Psoas muscle (tissue), 8 donors: ENCODE measurements around the gene GPR183. TPM values are rescaled to one million over a fixed set of nuclear protein-coding genes. Genes with fewer than 3 reads are reported as not detected.

Source experiments
- ATAC-seq, 4 donors: fragments of 200-7000 bp; cut with Tn5 transposase; one replicate each; pipeline ENCODE4 v1.9.1; 2020; ENCODE audit warnings: moderate library complexity in 3 of 4, mild to moderate bottlenecking in 2 of 4
- DNase-seq, 2 donors: peaks; one replicate each; pipeline ENCODE4 v3.0.0-alpha.2; 2020
- H3K27ac ChIP-seq: fragments of 200-600 bp; one replicate; pipeline ENCODE4 v1.8.0; 2022
- H3K27me3 ChIP-seq, 3 donors: fragments of 200-600 bp in 1 of 3; one replicate each; pipeline versions ENCODE4 v1.6.1 to v1.8.0; 2013 to 2022; ENCODE audit warnings: low read length in 2 of 3, mild to moderate bottlenecking in 2 of 3, moderate library complexity in 1 of 3; ENCODE audit not compliant: insufficient read depth in 3 of 3
- H3K36me3 ChIP-seq, 2 donors: fragments of 200-600 bp in 1 of 2; one replicate each; pipeline versions ENCODE4 v1.6.1 to v1.8.0; 2013 to 2022; ENCODE audit warnings: low read depth in 1 of 2, mild to moderate bottlenecking in 1 of 2, moderate library complexity in 1 of 2; ENCODE audit not compliant: insufficient read depth in 1 of 2
- H3K4me1 ChIP-seq: fragments of 200-600 bp; one replicate; pipeline ENCODE4 v1.8.0; 2022
- H3K4me3 ChIP-seq: fragments of 200-600 bp; one replicate; pipeline ENCODE4 v1.8.0; 2022; ENCODE audit warnings: mild to moderate bottlenecking
- H3K9me3 ChIP-seq: fragments of 200-600 bp; one replicate; pipeline ENCODE4 v1.8.0; 2022
- WGBS, 3 donors: extraction: QIAGEN DNeasy Blood & Tissue Kit; methylation state at CpG; one replicate each; pipeline versions ENCODE4 v1.1.6 to v1.1.7; 2013; 5-methylcytosine and 5-hydroxymethylcytosine counted together
- intact Hi-C, 2 donors: fragments of 100-400 bp; cut with DNase I; formaldehyde crosslinking; loops; one replicate each; pipeline versions ENCODE4 v1.11.0 to v1.14.2; 2022
- polyA plus RNA-seq, 3 donors: library from polyadenylated mRNA; stranded (reverse); fragments of 200-250 nt; gene quantifications; one replicate each; pipeline ENCODE4 v1.2.3, GENCODE V29; 2013
- total RNA-seq, 4 donors: library from RNA; stranded (reverse); fragmentation: NEBNext Ultra II Directional in 2 of 4; extraction: Animal tissue kit (Norgen Biotek cat#: 25700) in 2 of 4; gene quantifications; one replicate each; pipeline versions ENCODE4 v1.2.1 to v1.2.4, GENCODE V29; 2021 to 2023
- TF ChIP-seq, protein P1 (sequence below): fragments of 200-600 bp; IDR thresholded peaks from one replicate; pipeline ENCODE4 v1.8.0; 2022; ENCODE audit warnings: antibody characterized with exemption
- donor health status: healthy with polysubstance abuse.
- donor health status: DM: no; HTN: no; CAD: no; lungs with moderate emphysema.
- donor health status: Bipolar disorder and iron deficiency.
- donor health status: healthy.
- donor health status: DM: yes; HTN: yes; CAD: no.
- donor health status: DM: no; HTN: no; CAD: no.
- donor health status: DM: no; HTN: no; CAD: no.
- donor health status: DM: yes; HTN: yes; CAD: no.

The GPR183 gene
- total and polyA plus RNA-seq, 7 donors, result 0.67 to 1.4 (median 0.80) TPM

DNA sequence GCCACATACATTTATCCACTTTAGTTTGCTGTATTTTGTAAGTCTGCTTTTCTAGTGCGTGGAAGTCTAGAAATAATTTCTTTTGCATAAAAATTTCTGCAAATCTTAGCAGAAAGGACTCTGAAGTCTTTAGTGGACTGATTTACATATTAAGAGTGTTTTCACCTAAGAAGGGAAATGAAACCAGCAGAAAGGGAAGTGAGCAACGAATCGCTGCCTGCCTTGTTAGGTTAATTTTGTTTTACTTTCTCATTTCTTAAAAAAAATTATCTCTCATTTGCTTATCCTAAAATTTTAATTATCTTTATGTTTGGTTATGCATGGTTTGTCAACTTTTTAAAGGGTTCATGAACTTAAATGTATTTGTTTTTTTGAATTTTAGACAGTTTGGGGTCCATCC lies 48.3 kb downstream of the GPR183 start:
- Histone ChIP-seq H3K27ac (peak overlapping the region; percentile 25), H3K9me3 (no peaks in the 10 kb centered on the region), H3K4me3 (no peak overlapping the region), H3K27me3 (no peaks in the 10 kb centered on the region), H3K4me1 (peaks cover 63% of the 10 kb centered on the region), H3K36me3 (no peaks in the 10 kb centered on the region)
- DNase-seq, result no peak
- ATAC-seq, result no peak
- 83% methylated on average over 3 of the region's 3 CpGs for WGBS, 3 donors
- TF ChIP-seq, protein P1, sequence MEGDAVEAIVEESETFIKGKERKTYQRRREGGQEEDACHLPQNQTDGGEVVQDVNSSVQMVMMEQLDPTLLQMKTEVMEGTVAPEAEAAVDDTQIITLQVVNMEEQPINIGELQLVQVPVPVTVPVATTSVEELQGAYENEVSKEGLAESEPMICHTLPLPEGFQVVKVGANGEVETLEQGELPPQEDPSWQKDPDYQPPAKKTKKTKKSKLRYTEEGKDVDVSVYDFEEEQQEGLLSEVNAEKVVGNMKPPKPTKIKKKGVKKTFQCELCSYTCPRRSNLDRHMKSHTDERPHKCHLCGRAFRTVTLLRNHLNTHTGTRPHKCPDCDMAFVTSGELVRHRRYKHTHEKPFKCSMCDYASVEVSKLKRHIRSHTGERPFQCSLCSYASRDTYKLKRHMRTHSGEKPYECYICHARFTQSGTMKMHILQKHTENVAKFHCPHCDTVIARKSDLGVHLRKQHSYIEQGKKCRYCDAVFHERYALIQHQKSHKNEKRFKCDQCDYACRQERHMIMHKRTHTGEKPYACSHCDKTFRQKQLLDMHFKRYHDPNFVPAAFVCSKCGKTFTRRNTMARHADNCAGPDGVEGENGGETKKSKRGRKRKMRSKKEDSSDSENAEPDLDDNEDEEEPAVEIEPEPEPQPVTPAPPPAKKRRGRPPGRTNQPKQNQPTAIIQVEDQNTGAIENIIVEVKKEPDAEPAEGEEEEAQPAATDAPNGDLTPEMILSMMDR, result no peak
- intact Hi-C loops, result loop anchor here in 1 of 2 donors (5.0 kb wide), 1 partner anchor 42 kb away; no protein-coding TSS in a partner anchor

DNA sequence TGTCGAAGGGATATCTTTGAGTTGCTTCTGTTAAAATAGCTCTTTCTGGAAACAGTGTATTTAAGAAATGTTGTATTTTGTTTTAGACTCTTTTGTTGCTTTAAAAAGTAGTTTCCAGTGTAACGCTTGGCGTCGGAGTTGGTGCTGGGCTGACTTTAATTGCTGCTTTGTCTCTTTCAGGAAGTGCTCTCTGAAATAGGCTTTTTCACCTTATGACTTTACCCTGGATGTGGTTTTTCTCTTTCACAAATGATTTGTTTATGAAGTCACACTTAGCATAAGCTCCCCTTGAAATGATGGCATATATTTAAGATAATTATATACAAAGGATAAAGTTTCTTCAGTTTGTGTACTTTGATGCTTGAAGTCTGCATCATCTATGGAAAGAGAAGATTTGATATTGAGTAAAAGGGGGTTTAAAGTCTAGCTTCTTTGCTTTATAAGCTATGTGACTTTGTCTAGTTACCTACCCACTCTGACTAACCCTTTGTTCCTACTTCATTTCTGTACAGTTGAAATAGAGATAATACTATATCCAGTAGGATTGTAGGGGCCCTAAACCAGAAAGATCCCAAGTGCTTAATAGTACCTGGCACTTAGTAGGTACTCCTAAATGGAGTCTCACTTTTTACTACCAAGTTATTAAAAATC lies 48.9 kb downstream of the GPR183 start, which contains the start of gene GPR18:
Gene GPR18 (minus strand): TSS at position 170 of the 651 bp plus-strand sequence. CDS start 2,507 bp downstream, outside the sequence.
- Histone ChIP-seq H3K36me3 (no peaks in the 10 kb centered on the region), H3K9me3 (no peaks in the 10 kb centered on the region), H3K27ac (peak within 1 kb of the TSS; percentile 25), H3K27me3 (no peaks in the 10 kb centered on the region), H3K4me1 (peaks cover 57% of the 10 kb centered on the region), H3K4me3 (no peak within 1 kb of the TSS)
- intact Hi-C loops, result loop anchor here in 1 of 2 donors (5.0 kb wide), 1 partner anchor 41 kb away; no protein-coding TSS in a partner anchor
- TF ChIP-seq, protein P1, result no peak
- WGBS, 3 donors, result 78 to 82% (median 79%) methylated on average over 4 of the region's 4 CpGs
- DNase-seq, result no peak
- ATAC-seq, result no peak

DNA sequence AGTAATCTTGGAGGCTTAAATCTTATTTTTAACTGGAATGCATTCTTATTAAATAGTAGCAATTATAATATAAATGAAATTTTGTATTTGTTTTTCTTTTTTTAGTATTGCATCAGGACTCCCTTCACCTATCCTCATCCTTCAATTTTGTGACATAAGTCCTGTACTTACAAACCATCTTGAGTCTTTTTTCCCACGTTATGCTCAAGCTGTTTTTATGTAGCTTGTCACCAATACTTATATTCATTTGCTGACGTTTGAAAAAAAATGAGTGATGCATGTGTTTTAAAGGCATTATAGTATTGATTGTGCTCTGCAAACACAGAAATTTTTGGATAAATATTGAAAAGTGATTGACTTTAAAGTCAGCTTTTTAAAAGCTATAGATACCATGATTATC lies 49.9 kb downstream of the GPR183 start:
- Histone ChIP-seq H3K4me3 (no peak overlapping the region), H3K4me1 (peaks cover 47% of the 10 kb centered on the region), H3K27ac (peak overlapping the region; percentile 20), H3K9me3 (no peaks in the 10 kb centered on the region), H3K27me3 (no peaks in the 10 kb centered on the region), H3K36me3 (no peaks in the 10 kb centered on the region)
- intact Hi-C loops, result loop anchor here in 1 of 2 donors (5.0 kb wide), 1 partner anchor 40 kb away; no protein-coding TSS in a partner anchor
- DNase-seq (no peak), ATAC-seq (no peak)
- TF ChIP-seq, protein P1, result no peak
- WGBS, 3 donors, result 80 to 84% (median 83%) methylated on average over 2 of the region's 2 CpGs

DNA sequence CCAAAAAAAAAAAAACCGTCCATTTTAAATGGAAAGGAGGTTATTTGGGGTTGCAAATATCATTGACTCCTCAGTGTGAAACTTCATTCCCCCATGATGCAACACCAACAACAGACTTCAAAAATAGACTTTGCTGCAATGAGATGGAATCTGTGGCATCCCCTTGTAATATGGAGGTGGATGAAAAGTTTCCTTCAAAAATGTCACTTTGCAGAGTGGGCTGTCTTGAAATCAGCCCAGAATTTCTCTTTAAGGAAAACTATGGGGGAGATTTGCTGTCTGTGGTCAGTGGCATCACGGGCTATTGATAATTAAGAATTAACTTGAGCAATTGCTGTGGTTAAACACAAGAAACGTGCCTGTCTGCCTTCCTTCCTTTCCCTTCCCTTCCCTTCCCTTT lies 50.5 kb downstream of the GPR183 start:
- WGBS, 3 donors, result 45 to 59% (median 46%) methylated on average over 3 of the region's 3 CpGs
- peak overlapping the region; percentile 29 for H3K4me3 ChIP-seq
- TF ChIP-seq, protein P1, result no peak
- ATAC-seq (peak; percentile 72 to 88 (median 84)), DNase-seq (no peak)
- peak overlapping the region; percentile 20 for H3K27ac ChIP-seq
- H3K36me3 ChIP-seq, result no peaks in the 10 kb centered on the region
- no peaks in the 10 kb centered on the region for H3K9me3 ChIP-seq
- H3K4me1 ChIP-seq, result peaks cover 47% of the 10 kb centered on the region
- no peaks in the 10 kb centered on the region for H3K27me3 ChIP-seq
- intact Hi-C loops, result loop anchor here in 1 of 2 donors (5.0 kb wide), 1 partner anchor 39 kb away; no protein-coding TSS in a partner anchor
